Measurements from ENCODE around the gene SCML2.

Gene SCML2

DNA sequence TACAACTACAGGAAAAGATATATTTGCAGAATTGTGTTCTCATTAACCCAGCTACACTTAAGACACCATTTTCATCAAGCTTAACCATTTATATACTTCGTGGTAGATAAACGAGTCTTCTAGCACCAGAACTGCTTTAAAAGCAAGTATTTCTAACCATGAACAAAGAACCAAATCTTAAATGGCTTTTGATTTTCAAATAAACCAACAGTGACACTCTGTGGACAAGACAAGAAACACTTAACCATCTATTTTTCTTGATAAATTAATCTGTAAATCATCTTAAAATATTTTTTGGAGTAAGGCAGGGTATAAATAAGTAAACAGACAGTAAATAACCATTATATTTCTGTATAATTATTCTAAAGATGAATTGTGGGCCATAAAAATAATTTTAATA lies 144.0 kb downstream of the SCML2 start:
- TF ChIP-seq, protein P1, sequence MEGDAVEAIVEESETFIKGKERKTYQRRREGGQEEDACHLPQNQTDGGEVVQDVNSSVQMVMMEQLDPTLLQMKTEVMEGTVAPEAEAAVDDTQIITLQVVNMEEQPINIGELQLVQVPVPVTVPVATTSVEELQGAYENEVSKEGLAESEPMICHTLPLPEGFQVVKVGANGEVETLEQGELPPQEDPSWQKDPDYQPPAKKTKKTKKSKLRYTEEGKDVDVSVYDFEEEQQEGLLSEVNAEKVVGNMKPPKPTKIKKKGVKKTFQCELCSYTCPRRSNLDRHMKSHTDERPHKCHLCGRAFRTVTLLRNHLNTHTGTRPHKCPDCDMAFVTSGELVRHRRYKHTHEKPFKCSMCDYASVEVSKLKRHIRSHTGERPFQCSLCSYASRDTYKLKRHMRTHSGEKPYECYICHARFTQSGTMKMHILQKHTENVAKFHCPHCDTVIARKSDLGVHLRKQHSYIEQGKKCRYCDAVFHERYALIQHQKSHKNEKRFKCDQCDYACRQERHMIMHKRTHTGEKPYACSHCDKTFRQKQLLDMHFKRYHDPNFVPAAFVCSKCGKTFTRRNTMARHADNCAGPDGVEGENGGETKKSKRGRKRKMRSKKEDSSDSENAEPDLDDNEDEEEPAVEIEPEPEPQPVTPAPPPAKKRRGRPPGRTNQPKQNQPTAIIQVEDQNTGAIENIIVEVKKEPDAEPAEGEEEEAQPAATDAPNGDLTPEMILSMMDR (IDR thresholded peaks at IDR 0.05; ENCODE audit: low read depth, low read length) = no peak
- DNase-seq (ENCODE audit: extremely low read depth, low read depth) = no peak

DNA sequence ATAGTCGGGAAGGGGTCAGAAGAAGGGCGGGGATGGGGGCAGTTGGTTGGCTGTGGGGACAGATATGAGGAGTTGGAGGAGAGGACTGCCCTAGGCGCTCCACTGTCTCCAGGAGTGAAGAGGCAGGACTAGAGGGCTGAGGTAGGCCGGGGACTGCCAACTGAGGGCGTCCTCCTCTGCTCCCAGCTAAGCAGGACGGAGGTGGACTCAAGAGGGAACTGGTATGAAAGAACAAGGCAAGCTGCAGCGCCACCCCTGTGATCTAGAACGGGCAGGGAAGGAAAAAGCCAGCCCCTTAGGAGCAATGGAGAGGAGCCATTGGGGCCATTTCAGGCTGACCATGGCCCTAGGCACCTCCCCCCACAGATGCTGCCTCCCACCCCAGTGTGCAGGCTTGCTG lies 147.8 kb downstream of the SCML2 start:
- TF ChIP-seq, protein P1 (IDR thresholded peaks at IDR 0.05; ENCODE audit: low read depth, low read length) = no peak
- no peak for DNase-seq (ENCODE audit: extremely low read depth, low read depth)

- no peak for DNase-seq (ENCODE audit: extremely low read depth, low read depth)
- TF ChIP-seq, protein P1 (IDR thresholded peaks at IDR 0.05; ENCODE audit: low read depth, low read length) = no peak
Measured at GRCh38 chrX:18203631-18204030, 150.9 kb downstream of the SCML2 start.

- TF ChIP-seq, protein P1 (IDR thresholded peaks at IDR 0.05; ENCODE audit: low read depth, low read length) = no peak
- DNase-seq (ENCODE audit: extremely low read depth, low read depth) = no peak
Measured at GRCh38 chrX:18194688-18195087, 159.8 kb downstream of the SCML2 start.
